Measurements from ENCODE around the gene HOXA7.

- TF ChIP-seq, protein P1, sequence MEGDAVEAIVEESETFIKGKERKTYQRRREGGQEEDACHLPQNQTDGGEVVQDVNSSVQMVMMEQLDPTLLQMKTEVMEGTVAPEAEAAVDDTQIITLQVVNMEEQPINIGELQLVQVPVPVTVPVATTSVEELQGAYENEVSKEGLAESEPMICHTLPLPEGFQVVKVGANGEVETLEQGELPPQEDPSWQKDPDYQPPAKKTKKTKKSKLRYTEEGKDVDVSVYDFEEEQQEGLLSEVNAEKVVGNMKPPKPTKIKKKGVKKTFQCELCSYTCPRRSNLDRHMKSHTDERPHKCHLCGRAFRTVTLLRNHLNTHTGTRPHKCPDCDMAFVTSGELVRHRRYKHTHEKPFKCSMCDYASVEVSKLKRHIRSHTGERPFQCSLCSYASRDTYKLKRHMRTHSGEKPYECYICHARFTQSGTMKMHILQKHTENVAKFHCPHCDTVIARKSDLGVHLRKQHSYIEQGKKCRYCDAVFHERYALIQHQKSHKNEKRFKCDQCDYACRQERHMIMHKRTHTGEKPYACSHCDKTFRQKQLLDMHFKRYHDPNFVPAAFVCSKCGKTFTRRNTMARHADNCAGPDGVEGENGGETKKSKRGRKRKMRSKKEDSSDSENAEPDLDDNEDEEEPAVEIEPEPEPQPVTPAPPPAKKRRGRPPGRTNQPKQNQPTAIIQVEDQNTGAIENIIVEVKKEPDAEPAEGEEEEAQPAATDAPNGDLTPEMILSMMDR (IDR thresholded peaks at IDR 0.05) = no peak
- no peak for TF ChIP-seq POLR2A (IDR thresholded peaks at IDR 0.05)
These were observed 35.5 kb upstream of the HOXA7 start for GRCh38 chr7:27191833-27192545.
